Mononuclear cell (primary cell): ENCODE measurements around the gene ACVRL1. TPM values are rescaled to one million over a fixed set of nuclear protein-coding genes. Genes with fewer than 3 reads are reported as not detected.
"Not testable (repeated sequence)": the region's sequence is repeated elsewhere in the genome, so short reads cannot be mapped to it uniquely, and the experiment has no call there.

ENCODE experiments used
- H3K27me3 ChIP-seq: 2 replicates; pipeline ENCODE4 v1.6.0; 2011; ENCODE audit warnings: low read length, control low read depth; ENCODE audit not compliant: insufficient read depth
- H3K4me1 ChIP-seq: 2 replicates; pipeline ENCODE4 v1.5.1; 2011; ENCODE audit warnings: mild to moderate bottlenecking, low read length, control low read depth; ENCODE audit not compliant: insufficient read depth
- H3K4me3 ChIP-seq: 2 replicates; pipeline ENCODE4 v1.5.1; 2011; ENCODE audit warnings: mild to moderate bottlenecking, low read length, moderate library complexity
- H3K9me3 ChIP-seq: 2 replicates; pipeline ENCODE4 v1.5.1; 2011; ENCODE audit warnings: low read depth, mild to moderate bottlenecking, control low read depth, low read length
- total RNA-seq: library from RNA; depleted of rRNA; stranded (reverse); fragments of >200 nt; gene quantifications from one replicate; pipeline ENCODE4 v1.2.3, GENCODE V29; 2012

ACVRL1 gene
- total RNA-seq, 1 donor = 0.31 TPM

GRCh38 chr12:51869931-51870330 is 37.4 kb upstream of the ACVRL1 start:
- no peak overlapping the region for H3K4me3 ChIP-seq
- peaks cover 33% of the 10 kb centered on the region for H3K4me1 ChIP-seq
- peaks cover 31% of the 10 kb centered on the region for H3K27me3 ChIP-seq
- H3K9me3 ChIP-seq = no peaks in the 10 kb centered on the region

- peaks cover 25% of the 10 kb centered on the region for H3K27me3 ChIP-seq
Observed at GRCh38 chr12:51870504-51870903, 36.8 kb upstream of the ACVRL1 start.

GRCh38 chr12:51871126-51871525 is 36.2 kb upstream of the ACVRL1 start:
- H3K4me3 ChIP-seq = no peak overlapping the region
- H3K4me1 ChIP-seq = peaks cover 33% of the 10 kb centered on the region
- H3K27me3 ChIP-seq = peaks cover 25% of the 10 kb centered on the region

More at GRCh38 chr12:51870504-51870903, 36.8 kb upstream of the ACVRL1 start:
- Histone ChIP-seq H3K4me1 (peaks cover 33% of the 10 kb centered on the region), H3K9me3 (no peaks in the 10 kb centered on the region), H3K4me3 (no peak overlapping the region)

GRCh38 chr12:51871918-51872688 is 35.2 kb upstream of the ACVRL1 start:
- H3K27me3 ChIP-seq = peaks cover 25% of the 10 kb centered on the region
- H3K4me3 ChIP-seq = no peak overlapping the region

More at GRCh38 chr12:51871126-51871525, 36.2 kb upstream of the ACVRL1 start:
- no peaks in the 10 kb centered on the region for H3K9me3 ChIP-seq

GRCh38 chr12:51872689-51872981 is 34.7 kb upstream of the ACVRL1 start:
- Histone ChIP-seq H3K27me3 (peaks cover 25% of the 10 kb centered on the region), H3K9me3 (no peaks in the 10 kb centered on the region)

More at GRCh38 chr12:51871918-51872688, 35.2 kb upstream of the ACVRL1 start:
- H3K4me1 ChIP-seq = peaks cover 33% of the 10 kb centered on the region
- H3K9me3 ChIP-seq = no peaks in the 10 kb centered on the region

GRCh38 chr12:51873251-51873994 is 33.9 kb upstream of the ACVRL1 start:
- H3K4me1 ChIP-seq = peaks cover 33% of the 10 kb centered on the region
- H3K9me3 ChIP-seq = no peaks in the 10 kb centered on the region
- H3K4me3 ChIP-seq = no peak overlapping the region
- H3K27me3 ChIP-seq = peaks cover 19% of the 10 kb centered on the region

More at GRCh38 chr12:51872689-51872981, 34.7 kb upstream of the ACVRL1 start:
- Histone ChIP-seq H3K4me3 (no peak overlapping the region), H3K4me1 (peaks cover 33% of the 10 kb centered on the region)

- no peaks in the 10 kb centered on the region for H3K9me3 ChIP-seq
- H3K4me1 ChIP-seq = peaks cover 28% of the 10 kb centered on the region
- H3K4me3 ChIP-seq = no peak overlapping the region
- peaks cover 13% of the 10 kb centered on the region for H3K27me3 ChIP-seq
Observed at GRCh38 chr12:51874000-51874399, 33.3 kb upstream of the ACVRL1 start.

- Histone ChIP-seq H3K4me3 (no peak overlapping the region), H3K27me3 (peaks cover 12% of the 10 kb centered on the region), H3K4me1 (peaks cover 23% of the 10 kb centered on the region), H3K9me3 (no peaks in the 10 kb centered on the region)
Observed at GRCh38 chr12:51874486-51874885, 32.8 kb upstream of the ACVRL1 start.

GRCh38 chr12:51879102-51879501 is 28.2 kb upstream of the ACVRL1 start:
- Histone ChIP-seq H3K27me3 (no peaks in the 10 kb centered on the region), H3K4me1 (peaks cover 10% of the 10 kb centered on the region), H3K9me3 (no peaks in the 10 kb centered on the region), H3K4me3 (no peak overlapping the region)

GRCh38 chr12:51883295-51883694 is 24.0 kb upstream of the ACVRL1 start:
- H3K4me3 ChIP-seq = no peak overlapping the region
- H3K9me3 ChIP-seq = no peaks in the 10 kb centered on the region
- H3K27me3 ChIP-seq = no peaks in the 10 kb centered on the region
- peaks cover 37% of the 10 kb centered on the region for H3K4me1 ChIP-seq

- H3K4me1 ChIP-seq = peaks cover 37% of the 10 kb centered on the region
- H3K9me3 ChIP-seq = no peaks in the 10 kb centered on the region
- H3K4me3 ChIP-seq = no peak overlapping the region
- H3K27me3 ChIP-seq = no peaks in the 10 kb centered on the region
Observed at GRCh38 chr12:51883998-51884675, 23.2 kb upstream of the ACVRL1 start.

- Histone ChIP-seq H3K9me3 (no peaks in the 10 kb centered on the region), H3K4me3 (no peak overlapping the region), H3K27me3 (no peaks in the 10 kb centered on the region), H3K4me1 (peaks cover 37% of the 10 kb centered on the region)
Observed at GRCh38 chr12:51884676-51885229, 22.6 kb upstream of the ACVRL1 start.

GRCh38 chr12:51885294-51886020 is 21.8 kb upstream of the ACVRL1 start:
- peaks cover 37% of the 10 kb centered on the region for H3K4me1 ChIP-seq
- H3K4me3 ChIP-seq = not testable (repeated sequence)

GRCh38 chr12:51886021-51886710 is 21.1 kb upstream of the ACVRL1 start:
- Histone ChIP-seq H3K4me3 (no peak overlapping the region), H3K9me3 (no peaks in the 10 kb centered on the region)

More at GRCh38 chr12:51885294-51886020, 21.8 kb upstream of the ACVRL1 start:
- H3K9me3 ChIP-seq, H3K27me3 ChIP-seq: not testable (repeated sequence)

More at GRCh38 chr12:51886021-51886710, 21.1 kb upstream of the ACVRL1 start:
- Histone ChIP-seq H3K27me3 (no peaks in the 10 kb centered on the region), H3K4me1 (peaks cover 37% of the 10 kb centered on the region)
